ENCODE measurements around the gene MTMR12. TPM values are rescaled to one million over a fixed set of nuclear protein-coding genes. Genes with fewer than 3 reads are reported as not detected.
A peak's percentile ranks its signal among the peaks of the same experiment; 100 is the strongest.

The MTMR12 gene
- total RNA-seq, 2 experiments from 2014 or later, result 14.1 to 16.0 TPM

- no peaks in the 10 kb centered on the region for H3K27me3 Mint-ChIP-seq (ENCODE audit: low read depth)
- CTCF ChIA-PET, result interaction anchor here (0.6 to 1.0 kb wide), 3 partner anchors 12 to 610 kb away, joined by 3 read pairs; no protein-coding TSS in a partner anchor
- no peaks in the 10 kb centered on the region for H3K9me3 Mint-ChIP-seq
- no peak for DNase-seq
- H3K36me3 Mint-ChIP-seq (ENCODE audit: low read depth), result peaks cover 23% of the 10 kb centered on the region
- H3K27ac Mint-ChIP-seq, result no peak overlapping the region
- H3K4me3 Mint-ChIP-seq, result no peak overlapping the region
- intact Hi-C loops (cut with micrococcal nuclease), result no loop called here
- H3K4me1 Mint-ChIP-seq (ENCODE audit: low read depth), result peaks cover 7% of the 10 kb centered on the region
These were observed 41.8 kb downstream of the MTMR12 start for GRCh38 chr5:32270946-32271345.

DNA sequence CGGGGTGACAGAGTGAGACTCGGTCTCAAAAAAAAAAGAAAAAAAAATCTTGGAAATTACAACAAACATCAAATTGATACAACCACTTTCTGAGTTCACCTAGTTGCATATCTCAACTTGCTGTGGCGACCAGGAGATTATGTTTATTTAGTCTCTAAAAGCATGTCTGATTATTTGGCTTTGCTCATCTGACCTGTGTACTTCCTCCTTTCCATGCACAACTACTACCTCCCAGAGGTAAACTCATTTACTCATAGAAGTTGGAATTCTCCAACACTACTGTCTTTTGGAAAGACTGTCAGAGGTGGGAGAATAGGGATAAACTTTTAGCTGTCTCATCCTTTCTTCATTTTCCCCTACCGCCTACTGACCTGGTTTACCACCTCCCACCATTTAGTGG lies 42.6 kb downstream of the MTMR12 start:
- CTCF ChIA-PET, result interaction anchor here (1.0 kb wide), 1 partner anchor 22 kb away, joined by 3 read pairs; no protein-coding TSS in a partner anchor
- H3K9me3 Mint-ChIP-seq, result no peaks in the 10 kb centered on the region
- DNase-seq, result no peak
- peaks cover 23% of the 10 kb centered on the region for H3K36me3 Mint-ChIP-seq (ENCODE audit: low read depth)
- no peaks in the 10 kb centered on the region for H3K27me3 Mint-ChIP-seq (ENCODE audit: low read depth)
- no peak overlapping the region for H3K4me3 Mint-ChIP-seq
- H3K4me1 Mint-ChIP-seq (ENCODE audit: low read depth), result peaks cover 2% of the 10 kb centered on the region
- intact Hi-C loops (cut with micrococcal nuclease), result no loop called here
- H3K27ac Mint-ChIP-seq, result no peak overlapping the region

- Mint-ChIP-seq H3K9me3 (no peaks in the 10 kb centered on the region), H3K27ac (no peak overlapping the region), H3K4me1 (ENCODE audit: low read depth) (peaks cover 9% of the 10 kb centered on the region), H3K27me3 (ENCODE audit: low read depth) (no peaks in the 10 kb centered on the region), H3K36me3 (ENCODE audit: low read depth) (peaks cover 32% of the 10 kb centered on the region), H3K4me3 (no peak overlapping the region)
- CTCF ChIA-PET, result no interaction called here
- no peak for DNase-seq
- intact Hi-C loops (cut with micrococcal nuclease), result no loop called here
These were observed 46.8 kb downstream of the MTMR12 start for GRCh38 chr5:32265902-32266301.

- intact Hi-C loops (cut with micrococcal nuclease), result no loop called here
These were observed 47.7 kb downstream of the MTMR12 start for GRCh38 chr5:32264957-32265572.

DNA sequence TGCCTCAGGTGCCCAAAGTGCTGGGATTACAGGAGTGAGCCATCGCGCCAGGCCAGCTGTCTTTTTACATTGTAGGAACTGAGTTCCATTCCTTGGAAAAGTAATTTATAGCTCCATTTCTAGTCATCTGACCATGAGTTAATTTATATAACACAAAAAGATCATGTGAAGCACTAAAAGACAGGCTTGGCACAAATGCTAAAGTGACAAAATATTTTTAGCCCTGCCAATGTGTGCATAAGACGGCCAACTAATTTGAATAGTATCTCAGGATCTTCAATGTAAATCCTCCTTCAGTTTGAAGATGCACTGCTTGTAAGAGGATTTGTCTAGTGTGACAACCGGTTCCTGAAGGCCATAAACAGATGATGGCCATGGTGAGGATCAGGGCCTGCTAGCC lies 49.1 kb downstream of the MTMR12 start:
- Mint-ChIP-seq H3K27ac (no peak overlapping the region), H3K27me3 (ENCODE audit: low read depth) (no peaks in the 10 kb centered on the region), H3K9me3 (no peaks in the 10 kb centered on the region), H3K36me3 (ENCODE audit: low read depth) (peaks cover 37% of the 10 kb centered on the region), H3K4me3 (no peak overlapping the region), H3K4me1 (ENCODE audit: low read depth) (peaks cover 12% of the 10 kb centered on the region)
- DNase-seq, result no peak
- CTCF ChIA-PET, result no interaction called here
- intact Hi-C loops (cut with micrococcal nuclease), result no loop called here

More at GRCh38 chr5:32264957-32265572, 47.7 kb downstream of the MTMR12 start:
- Mint-ChIP-seq H3K27me3 (ENCODE audit: low read depth) (no peaks in the 10 kb centered on the region), H3K9me3 (no peaks in the 10 kb centered on the region), H3K36me3 (ENCODE audit: low read depth) (peaks cover 34% of the 10 kb centered on the region), H3K4me3 (no peak overlapping the region), H3K4me1 (ENCODE audit: low read depth) (peaks cover 12% of the 10 kb centered on the region), H3K27ac (no peak overlapping the region)
- no peak for DNase-seq
- CTCF ChIA-PET, result interaction anchor here (0.6 kb wide), 1 partner anchor 28 kb away, joined by 3 read pairs; no protein-coding TSS in a partner anchor

DNA sequence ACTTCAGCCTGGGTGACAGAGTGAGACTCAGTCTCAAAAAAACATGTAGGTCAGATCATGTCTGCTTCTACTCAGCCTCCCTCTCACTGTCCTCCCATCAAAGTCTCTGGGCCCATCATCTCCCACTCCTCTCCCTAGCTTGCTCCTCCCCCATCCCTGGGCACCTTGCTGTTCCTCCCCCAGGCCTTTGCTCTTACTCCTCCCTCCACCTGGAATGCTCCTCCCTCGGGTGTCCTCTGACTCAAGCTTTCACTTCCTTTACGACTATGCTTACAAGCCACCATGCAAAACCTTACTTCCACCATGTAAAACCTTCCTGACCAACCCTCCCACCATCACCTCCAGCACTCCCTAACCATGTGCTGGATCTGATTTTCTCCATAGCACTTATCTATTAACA lies 51.5 kb downstream of the MTMR12 start:
- H3K9me3 Mint-ChIP-seq, result no peaks in the 10 kb centered on the region
- peaks cover 12% of the 10 kb centered on the region for H3K4me1 Mint-ChIP-seq (ENCODE audit: low read depth)
- H3K27me3 Mint-ChIP-seq (ENCODE audit: low read depth), result no peaks in the 10 kb centered on the region
- peak; percentile 54 for DNase-seq
- intact Hi-C loops (cut with micrococcal nuclease), result loop anchor here (2.0 kb wide), 1 partner anchor 20 kb away; no protein-coding TSS in a partner anchor
- H3K27ac Mint-ChIP-seq, result peak overlapping the region; percentile 74
- H3K4me3 Mint-ChIP-seq, result no peak overlapping the region
- peaks cover 38% of the 10 kb centered on the region for H3K36me3 Mint-ChIP-seq (ENCODE audit: low read depth)
- CTCF ChIA-PET, result interaction anchor here (0.6 to 2.0 kb wide), 5 partner anchors 12 to 681 kb away, joined by 3 to 5 read pairs (median 4); no protein-coding TSS in a partner anchor

GRCh38 chr5:32259033-32259432 lies 53.7 kb downstream of the MTMR12 start:
- no peaks in the 10 kb centered on the region for H3K9me3 Mint-ChIP-seq
- H3K36me3 Mint-ChIP-seq (ENCODE audit: low read depth), result peaks cover 34% of the 10 kb centered on the region
- DNase-seq, result no peak
- H3K27me3 Mint-ChIP-seq (ENCODE audit: low read depth), result no peaks in the 10 kb centered on the region
- no peak overlapping the region for H3K27ac Mint-ChIP-seq
- H3K4me1 Mint-ChIP-seq (ENCODE audit: low read depth), result peaks cover 12% of the 10 kb centered on the region
- CTCF ChIA-PET, result interaction anchor here (1.0 to 3.5 kb wide), 3 partner anchors 14 to 71 kb away, joined by 3 to 15 read pairs (median 4); no protein-coding TSS in a partner anchor
- intact Hi-C loops (cut with micrococcal nuclease), result no loop called here
- no peak overlapping the region for H3K4me3 Mint-ChIP-seq

GRCh38 chr5:32258424-32258823 lies 54.3 kb downstream of the MTMR12 start:
- intact Hi-C loops (cut with micrococcal nuclease), result no loop called here
- Mint-ChIP-seq H3K9me3 (no peaks in the 10 kb centered on the region), H3K4me3 (no peak overlapping the region), H3K36me3 (ENCODE audit: low read depth) (peaks cover 35% of the 10 kb centered on the region), H3K27ac (no peak overlapping the region), H3K4me1 (ENCODE audit: low read depth) (peaks cover 12% of the 10 kb centered on the region), H3K27me3 (ENCODE audit: low read depth) (no peaks in the 10 kb centered on the region)
- CTCF ChIA-PET, result interaction anchor here (1.0 to 3.5 kb wide), 2 partner anchors 26 to 72 kb away, joined by 3 to 15 read pairs; no protein-coding TSS in a partner anchor
- DNase-seq, result no peak

GRCh38 chr5:32255540-32255900 lies 57.2 kb downstream of the MTMR12 start:
- H3K27ac Mint-ChIP-seq, result no peak overlapping the region
- H3K9me3 Mint-ChIP-seq, result no peaks in the 10 kb centered on the region
- CTCF ChIA-PET, result interaction anchor here (1.2 kb wide), 1 partner anchor 24 kb away, joined by 3 read pairs; no protein-coding TSS in a partner anchor
- intact Hi-C loops (cut with micrococcal nuclease), result no loop called here
- peaks cover 25% of the 10 kb centered on the region for H3K36me3 Mint-ChIP-seq (ENCODE audit: low read depth)
- no peak overlapping the region for H3K4me3 Mint-ChIP-seq
- no peaks in the 10 kb centered on the region for H3K4me1 Mint-ChIP-seq (ENCODE audit: low read depth)
- no peak for DNase-seq
- no peaks in the 10 kb centered on the region for H3K27me3 Mint-ChIP-seq (ENCODE audit: low read depth)

- CTCF ChIA-PET, result no interaction called here
- intact Hi-C loops (cut with micrococcal nuclease), result no loop called here
- peaks cover 20% of the 10 kb centered on the region for H3K36me3 Mint-ChIP-seq (ENCODE audit: low read depth)
These were observed 57.7 kb downstream of the MTMR12 start for GRCh38 chr5:32254881-32255539.

DNA sequence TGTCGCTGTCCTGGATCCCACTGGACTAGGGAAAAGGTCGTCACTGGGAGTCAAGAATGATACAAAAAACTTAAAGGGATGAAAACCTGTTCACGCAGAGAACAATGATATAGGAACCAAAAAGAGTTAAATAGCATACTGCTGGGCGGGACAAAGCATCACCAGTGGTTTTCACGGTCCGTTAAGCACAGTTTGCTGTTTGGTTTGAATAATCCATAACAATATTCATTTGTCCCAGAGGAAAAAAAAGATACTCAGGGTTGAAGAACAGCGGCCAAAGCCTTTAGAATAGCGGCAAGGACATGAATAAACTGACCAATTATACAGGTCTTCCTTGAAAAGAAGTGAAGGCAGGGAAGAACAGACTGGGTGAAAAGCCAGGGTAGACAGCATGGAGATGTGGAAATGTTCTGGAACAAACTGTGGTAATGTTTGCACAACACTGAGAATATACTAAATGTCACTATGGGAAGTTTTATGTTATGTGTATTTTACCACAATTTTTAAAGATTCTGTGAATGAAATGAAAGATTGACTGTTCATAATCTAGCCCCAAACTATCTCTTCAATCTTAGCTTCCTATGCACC lies 60.8 kb downstream of the MTMR12 start:
- Mint-ChIP-seq H3K27me3 (ENCODE audit: low read depth) (no peaks in the 10 kb centered on the region), H3K4me3 (no peak overlapping the region), H3K9me3 (no peaks in the 10 kb centered on the region), H3K4me1 (ENCODE audit: low read depth) (no peaks in the 10 kb centered on the region), H3K27ac (no peak overlapping the region), H3K36me3 (ENCODE audit: low read depth) (peaks cover 22% of the 10 kb centered on the region)
- CTCF ChIA-PET, result no interaction called here
- intact Hi-C loops (cut with micrococcal nuclease), result no loop called here
- DNase-seq, result no peak

More at GRCh38 chr5:32254881-32255539, 57.7 kb downstream of the MTMR12 start:
- Mint-ChIP-seq H3K27me3 (ENCODE audit: low read depth) (no peaks in the 10 kb centered on the region), H3K4me3 (no peak overlapping the region), H3K27ac (no peak overlapping the region), H3K9me3 (no peaks in the 10 kb centered on the region), H3K4me1 (ENCODE audit: low read depth) (no peaks in the 10 kb centered on the region)
- no peak for DNase-seq

- H3K27ac Mint-ChIP-seq, result no peak overlapping the region
- CTCF ChIA-PET, result interaction anchor here (0.6 to 1.8 kb wide), 3 partner anchors 17 to 110 kb away, joined by 3 to 10 read pairs (median 3); no protein-coding TSS in a partner anchor
- DNase-seq, result no peak
- H3K4me3 Mint-ChIP-seq, result no peak overlapping the region
- intact Hi-C loops (cut with micrococcal nuclease), result no loop called here
- no peaks in the 10 kb centered on the region for H3K9me3 Mint-ChIP-seq
- H3K36me3 Mint-ChIP-seq (ENCODE audit: low read depth), result peaks cover 26% of the 10 kb centered on the region
- H3K4me1 Mint-ChIP-seq (ENCODE audit: low read depth), result no peaks in the 10 kb centered on the region
- no peaks in the 10 kb centered on the region for H3K27me3 Mint-ChIP-seq (ENCODE audit: low read depth)
These were observed 63.1 kb downstream of the MTMR12 start for GRCh38 chr5:32249668-32250067.
